ENCODE data around the gene CDH2.

Gene CDH2

DNA sequence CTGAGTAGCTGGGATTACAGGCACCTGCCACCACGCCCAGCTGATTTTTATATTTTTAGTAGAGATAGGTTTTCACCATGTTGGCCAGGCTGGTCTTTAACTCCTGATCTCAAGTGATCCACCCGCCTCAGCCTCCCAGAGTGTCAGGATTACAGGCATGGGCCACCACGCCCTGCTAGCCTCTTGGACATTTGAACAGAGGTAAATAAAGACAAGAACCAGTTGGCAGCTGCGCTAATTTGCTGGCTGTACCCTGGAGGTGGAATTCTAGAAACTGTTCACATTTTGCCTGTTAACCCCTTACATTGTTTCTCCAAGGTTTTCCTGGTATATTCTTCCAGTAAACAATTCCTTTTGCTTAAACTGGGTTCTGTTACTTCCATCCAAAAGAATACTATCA, 132.9 kb downstream of the CDH2 start:
- Histone ChIP-seq H3K27ac (peak overlapping the region; percentile 30), H3K4me1 (peaks cover 38% of the 10 kb centered on the region), H3K36me3 (ENCODE audit: control insufficient read depth, insufficient read depth, low read length) (no peaks in the 10 kb centered on the region), H3K4me2 (ENCODE audit: low read length) (no peak overlapping the region), H3K9me3 (ENCODE audit: control insufficient read depth, low read length) (no peaks in the 10 kb centered on the region), H3K9ac (no peak overlapping the region), H3K4me3 (ENCODE audit: low read depth, low read length) (no peak overlapping the region), H3K79me2 (no peaks in the 10 kb centered on the region), H3K27me3 (ENCODE audit: control insufficient read depth, insufficient read depth, low read length) (no peaks in the 10 kb centered on the region), H2AFZ (no peak overlapping the region)
- no peak for TF ChIP-seq CTCF (IDR thresholded peaks at IDR 0.05)

- Histone ChIP-seq H3K4me1 (peaks cover 38% of the 10 kb centered on the region), H3K4me2 (ENCODE audit: low read length) (no peak overlapping the region), H3K9ac (no peak overlapping the region), H3K4me3 (ENCODE audit: low read depth, low read length) (no peak overlapping the region), H3K36me3 (ENCODE audit: control insufficient read depth, insufficient read depth, low read length) (no peaks in the 10 kb centered on the region), H3K27ac (no peak overlapping the region), H3K79me2 (no peaks in the 10 kb centered on the region), H3K9me3 (ENCODE audit: control insufficient read depth, low read length) (no peaks in the 10 kb centered on the region), H2AFZ (no peak overlapping the region), H3K27me3 (ENCODE audit: control insufficient read depth, insufficient read depth, low read length) (no peaks in the 10 kb centered on the region)
- no peak for TF ChIP-seq CTCF (IDR thresholded peaks at IDR 0.05)
Measured at GRCh38 chr18:28043631-28044030, 133.3 kb downstream of the CDH2 start.

DNA sequence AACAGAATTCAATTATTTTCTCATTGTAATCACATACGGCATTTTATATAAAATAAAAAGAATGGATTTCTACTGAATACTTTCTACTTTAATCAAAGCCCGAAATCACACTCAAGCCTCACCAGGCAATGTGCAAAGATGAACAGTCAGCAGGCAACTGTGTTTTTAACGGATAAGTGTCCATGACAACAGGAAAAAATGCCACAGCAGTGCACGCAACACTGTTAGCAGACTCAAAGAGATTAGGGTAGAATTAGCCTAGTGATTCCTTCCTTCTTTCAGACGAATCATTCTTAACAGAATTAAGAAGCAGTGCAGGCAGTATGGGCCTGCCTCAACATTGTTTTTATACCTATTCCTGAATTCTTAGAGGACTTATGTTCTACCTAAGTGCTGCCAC, 135.6 kb downstream of the CDH2 start:
- Histone ChIP-seq H3K9ac (no peak overlapping the region), H3K27ac (peak overlapping the region; percentile 58), H3K4me1 (peaks cover 37% of the 10 kb centered on the region), H3K36me3 (ENCODE audit: control insufficient read depth, insufficient read depth, low read length) (no peaks in the 10 kb centered on the region), H3K9me3 (ENCODE audit: control insufficient read depth, low read length) (no peaks in the 10 kb centered on the region), H2AFZ (peak overlapping the region; percentile 2), H3K27me3 (ENCODE audit: control insufficient read depth, insufficient read depth, low read length) (no peaks in the 10 kb centered on the region), H3K4me2 (ENCODE audit: low read length) (no peak overlapping the region), H3K79me2 (no peaks in the 10 kb centered on the region), H3K4me3 (ENCODE audit: low read depth, low read length) (no peak overlapping the region)
- no peak for TF ChIP-seq CTCF (IDR thresholded peaks at IDR 0.05)

- no peaks in the 10 kb centered on the region for H3K79me2 ChIP-seq
- H3K9ac ChIP-seq: no peak overlapping the region
- no peaks in the 10 kb centered on the region for H3K9me3 ChIP-seq (ENCODE audit: control insufficient read depth, low read length)
- H3K4me1 ChIP-seq: peaks cover 43% of the 10 kb centered on the region
- peak overlapping the region; percentile 58 for H3K27ac ChIP-seq
- no peak overlapping the region for H3K4me3 ChIP-seq (ENCODE audit: low read depth, low read length)
- H3K4me2 ChIP-seq (ENCODE audit: low read length): no peak overlapping the region
- H3K27me3 ChIP-seq (ENCODE audit: control insufficient read depth, insufficient read depth, low read length): no peaks in the 10 kb centered on the region
- H3K36me3 ChIP-seq (ENCODE audit: control insufficient read depth, insufficient read depth, low read length): no peaks in the 10 kb centered on the region
- no peak overlapping the region for H2AFZ ChIP-seq
- TF ChIP-seq CTCF (IDR thresholded peaks at IDR 0.05): no peak
Measured at GRCh38 chr18:28040716-28041115, 136.2 kb downstream of the CDH2 start.

DNA sequence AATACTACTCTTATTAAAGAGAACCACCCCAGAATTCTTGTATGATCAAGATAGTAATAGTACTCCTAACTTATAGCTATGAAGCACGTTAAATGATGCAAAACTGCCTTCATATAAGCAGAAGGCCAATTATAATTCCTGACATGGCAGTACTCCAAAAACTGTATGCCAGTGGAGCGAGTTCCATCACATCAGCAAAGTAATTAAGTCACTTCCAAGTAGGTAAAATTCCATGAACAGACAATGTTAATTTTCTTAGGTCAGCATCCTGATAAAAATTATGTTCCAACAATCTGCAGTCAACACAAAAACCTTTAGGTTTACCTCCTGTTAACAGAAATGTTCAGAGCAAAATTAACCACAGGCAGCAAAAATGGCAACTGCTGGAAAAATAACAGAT, 136.7 kb downstream of the CDH2 start:
- no peak overlapping the region for H3K4me3 ChIP-seq (ENCODE audit: low read depth, low read length)
- H3K9me3 ChIP-seq (ENCODE audit: control insufficient read depth, low read length): no peaks in the 10 kb centered on the region
- TF ChIP-seq CTCF (IDR thresholded peaks at IDR 0.05): no peak
- H2AFZ ChIP-seq: no peak overlapping the region
- no peaks in the 10 kb centered on the region for H3K36me3 ChIP-seq (ENCODE audit: control insufficient read depth, insufficient read depth, low read length)
- no peaks in the 10 kb centered on the region for H3K27me3 ChIP-seq (ENCODE audit: control insufficient read depth, insufficient read depth, low read length)
- H3K4me2 ChIP-seq (ENCODE audit: low read length): no peak overlapping the region
- H3K4me1 ChIP-seq: peaks cover 46% of the 10 kb centered on the region
- H3K79me2 ChIP-seq: no peaks in the 10 kb centered on the region
- peak overlapping the region; percentile 92 for H3K27ac ChIP-seq
- H3K9ac ChIP-seq: no peak overlapping the region

Data from parathyroid adenoma (tissue), 2 donors.